ENCODE measurements around the gene PRG2.

Gene PRG2, protein sequence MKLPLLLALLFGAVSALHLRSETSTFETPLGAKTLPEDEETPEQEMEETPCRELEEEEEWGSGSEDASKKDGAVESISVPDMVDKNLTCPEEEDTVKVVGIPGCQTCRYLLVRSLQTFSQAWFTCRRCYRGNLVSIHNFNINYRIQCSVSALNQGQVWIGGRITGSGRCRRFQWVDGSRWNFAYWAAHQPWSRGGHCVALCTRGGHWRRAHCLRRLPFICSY

DNA sequence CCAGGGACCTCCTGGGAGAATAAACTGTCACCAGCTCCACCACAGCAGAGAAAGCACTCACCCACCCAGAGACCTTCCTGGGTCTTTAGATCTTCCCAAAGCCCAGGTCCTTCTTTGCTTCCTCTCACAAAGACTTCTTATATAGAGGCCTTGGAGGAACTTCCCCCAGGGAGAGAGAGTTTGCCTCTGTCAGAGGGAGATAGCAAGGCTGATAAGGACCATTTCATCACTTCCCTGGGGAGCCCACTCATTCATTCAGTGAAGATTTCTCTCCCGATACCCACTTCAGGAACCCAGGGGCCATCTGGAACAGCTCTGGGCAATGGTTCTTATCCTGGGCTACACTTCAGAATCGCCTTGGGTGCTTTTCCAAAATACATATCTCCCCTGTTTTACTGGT, at the start of gene PRG2:
PRG2 (minus strand) TSS at position 116 of the 400 bp plus-strand sequence. CDS start 706 bp downstream, outside the sequence.
- no peak for DNase-seq

DNA sequence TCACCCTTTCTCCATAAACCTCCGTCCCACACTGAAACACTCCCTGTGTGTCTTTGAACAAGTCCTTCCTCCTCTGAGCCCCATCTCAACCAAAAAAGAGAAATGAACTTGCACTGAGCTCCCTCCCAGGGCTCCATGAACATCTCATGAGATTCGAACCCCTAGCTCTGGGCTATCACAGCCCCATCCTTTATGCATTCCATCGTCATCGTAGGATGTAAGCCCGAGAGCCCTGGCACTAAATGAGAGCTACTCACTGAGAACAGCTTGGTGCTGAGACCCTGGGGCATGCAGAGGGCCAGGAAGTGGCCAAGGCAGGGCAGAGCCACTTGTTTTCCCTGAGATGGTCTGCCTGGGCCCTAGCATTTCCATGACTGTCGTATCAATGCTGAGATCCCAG, 49.3 kb upstream of the PRG2 start:
- no peak for DNase-seq

DNA sequence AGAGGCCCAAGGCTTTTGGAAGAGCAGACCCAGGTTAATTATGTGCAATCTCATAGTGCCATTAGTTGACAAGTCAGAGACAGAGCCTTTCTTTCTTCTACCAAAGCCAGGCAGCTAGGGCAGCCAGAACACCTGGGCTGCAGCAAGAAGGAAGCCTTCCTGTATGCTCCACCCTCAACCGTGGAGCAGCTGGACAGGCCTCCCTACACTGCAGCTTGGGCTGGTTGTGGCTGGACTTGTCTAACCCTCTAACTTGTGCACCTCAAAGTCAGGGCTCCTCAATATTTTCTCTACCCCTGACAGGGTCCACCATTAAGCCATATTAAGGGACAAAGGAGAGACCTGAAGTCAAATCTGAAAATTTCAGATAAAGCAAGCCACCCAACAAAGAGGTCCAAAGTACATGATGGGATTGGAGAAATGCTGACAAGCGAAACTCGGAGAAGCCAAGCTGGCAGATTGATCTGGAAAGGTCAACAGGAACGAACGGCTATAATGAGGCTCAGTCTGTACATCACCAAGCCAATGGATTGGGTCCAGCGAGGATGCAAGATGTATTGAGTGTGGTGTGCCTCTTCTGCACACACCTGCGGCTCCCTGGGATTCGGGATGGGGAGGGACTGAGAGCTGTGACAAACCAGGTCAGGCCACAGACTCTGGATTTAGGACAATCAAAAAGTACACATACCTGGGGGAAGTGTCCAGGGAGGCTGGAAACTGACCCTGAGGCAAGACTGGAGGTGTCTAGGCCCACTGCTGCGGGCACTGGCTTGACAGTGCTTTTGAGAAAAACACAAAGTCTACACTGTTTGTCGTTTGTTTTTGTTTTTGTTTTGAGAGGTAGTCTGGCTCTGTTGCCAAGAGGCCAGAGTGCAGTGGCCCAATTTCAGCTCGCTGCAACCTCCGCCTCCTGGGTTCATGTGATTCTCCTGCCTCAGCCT, 48.2 kb upstream of the PRG2 start:
- DNase-seq = no peak

DNA sequence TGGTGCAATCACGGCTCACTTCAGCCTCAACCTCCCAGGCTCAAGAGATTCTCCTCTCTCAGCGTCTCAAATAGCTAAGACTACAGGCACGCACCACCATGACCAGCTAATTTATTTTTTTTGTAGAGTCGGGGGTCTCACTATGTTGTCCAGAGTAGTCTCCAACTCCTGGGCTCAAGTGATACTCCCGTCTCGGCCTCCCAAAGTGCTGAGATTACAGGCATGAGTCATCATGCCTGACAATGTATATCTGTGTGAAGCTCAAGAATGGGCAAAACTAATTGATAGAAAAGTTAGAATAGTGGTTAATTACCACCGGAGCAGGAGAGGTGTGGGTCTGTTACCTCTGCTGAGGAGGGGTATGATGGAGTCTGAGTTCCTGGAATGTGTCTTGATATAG, 45.6 kb upstream of the PRG2 start:
- no peak for DNase-seq

DNA sequence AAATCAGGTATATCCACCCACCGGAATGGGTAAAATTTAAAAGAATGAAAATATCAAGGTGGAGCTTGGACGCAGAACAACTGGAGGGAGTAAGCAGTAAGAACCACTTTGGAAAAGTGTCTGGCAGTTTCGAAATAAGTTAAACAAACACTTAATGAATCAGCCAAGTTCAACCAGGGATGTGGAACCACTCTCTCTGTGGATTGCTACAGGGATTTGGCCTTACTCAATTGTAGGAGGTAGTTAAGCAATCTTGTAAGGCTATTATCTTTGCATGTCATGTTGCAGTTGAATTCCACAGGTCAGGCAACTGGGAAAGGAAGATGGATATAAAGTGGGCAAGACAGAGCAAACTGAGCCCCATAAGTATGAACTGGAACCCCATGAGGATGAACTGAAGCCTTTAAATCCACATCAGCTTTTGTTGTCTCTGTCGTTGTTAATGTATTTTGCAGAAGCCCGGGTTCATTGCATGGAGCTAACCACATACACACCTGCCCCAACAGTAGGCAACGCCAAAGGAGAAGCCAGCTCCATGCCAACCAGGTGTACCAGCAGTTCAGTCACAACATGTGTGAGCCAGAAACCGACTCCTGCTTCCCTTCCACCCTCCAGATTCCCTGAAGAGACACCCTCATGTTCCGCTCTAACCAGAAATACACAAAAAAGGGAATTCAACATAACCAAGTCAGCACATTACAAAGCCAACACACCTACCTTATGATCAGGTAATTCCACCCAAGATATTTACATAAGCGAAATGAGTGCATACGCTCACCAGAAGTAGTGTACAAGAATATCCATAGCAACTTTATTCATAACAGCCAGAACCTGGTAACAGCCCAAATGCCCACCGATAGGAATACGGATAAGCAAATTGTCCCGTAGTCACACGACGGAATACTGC, 44.4 kb upstream of the PRG2 start:
- DNase-seq = no peak

DNA sequence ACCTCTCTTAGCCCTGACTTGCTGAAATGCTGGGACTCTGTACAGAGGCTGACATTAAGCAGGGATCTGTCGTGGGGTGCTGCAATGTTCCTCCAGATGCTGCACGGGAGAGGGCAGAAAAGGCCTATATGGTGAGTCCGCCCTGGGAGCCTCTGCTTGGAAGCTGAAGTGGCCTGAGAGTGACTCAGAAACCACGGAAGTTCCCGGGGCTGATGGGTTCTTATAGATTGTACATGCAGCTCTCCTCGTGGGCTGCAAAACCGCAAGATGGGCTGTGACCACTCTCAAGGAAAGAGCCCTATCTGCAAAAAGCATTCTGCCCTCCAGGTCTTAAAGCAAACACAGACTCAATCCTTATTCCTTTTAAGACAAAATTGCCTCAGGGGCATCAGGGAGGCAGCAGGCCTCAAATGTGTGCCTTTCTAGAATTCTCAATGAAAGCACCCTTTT, 42.3 kb upstream of the PRG2 start:
- DNase-seq = no peak

DNA sequence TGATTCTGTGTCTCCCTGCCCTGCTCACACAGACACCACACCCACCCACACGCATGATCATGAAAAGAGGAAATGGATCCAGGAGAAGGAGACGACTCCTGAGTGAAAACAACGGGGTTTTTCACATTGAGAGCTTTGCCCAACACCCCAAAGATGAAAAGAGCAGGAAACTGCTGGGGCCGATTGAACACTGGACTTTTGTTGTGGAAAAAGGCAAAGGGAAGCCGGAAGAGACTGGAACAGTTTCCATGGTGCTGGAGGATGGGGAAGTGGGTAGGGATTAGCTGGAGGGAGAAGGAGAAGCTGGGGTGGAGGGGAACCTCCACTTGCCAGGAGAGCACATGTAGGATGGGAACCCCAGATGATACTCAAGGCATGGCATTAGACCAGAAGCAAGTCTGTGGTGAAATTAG, 41.7 kb upstream of the PRG2 start:
- no peak for DNase-seq

DNA sequence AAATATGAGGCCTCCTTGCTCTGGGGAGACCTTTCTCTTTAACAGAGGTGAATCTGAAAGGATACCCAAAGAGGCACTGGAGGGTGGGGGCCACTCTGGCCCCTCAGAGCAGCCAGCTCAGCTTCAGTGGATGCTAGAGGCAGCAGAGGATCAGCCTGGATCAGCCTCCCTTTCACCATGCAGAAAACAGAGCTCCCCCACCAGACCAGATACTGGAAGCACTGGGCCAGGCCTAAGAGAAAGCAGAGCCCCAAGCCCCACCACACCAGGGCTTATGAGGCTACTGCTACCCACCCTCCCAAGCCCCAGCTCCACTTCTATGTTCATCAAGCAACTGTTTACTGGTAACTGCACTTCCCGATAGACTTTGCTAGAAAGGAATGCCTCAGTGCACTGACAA, 40.5 kb upstream of the PRG2 start:
- DNase-seq = no peak

DNA sequence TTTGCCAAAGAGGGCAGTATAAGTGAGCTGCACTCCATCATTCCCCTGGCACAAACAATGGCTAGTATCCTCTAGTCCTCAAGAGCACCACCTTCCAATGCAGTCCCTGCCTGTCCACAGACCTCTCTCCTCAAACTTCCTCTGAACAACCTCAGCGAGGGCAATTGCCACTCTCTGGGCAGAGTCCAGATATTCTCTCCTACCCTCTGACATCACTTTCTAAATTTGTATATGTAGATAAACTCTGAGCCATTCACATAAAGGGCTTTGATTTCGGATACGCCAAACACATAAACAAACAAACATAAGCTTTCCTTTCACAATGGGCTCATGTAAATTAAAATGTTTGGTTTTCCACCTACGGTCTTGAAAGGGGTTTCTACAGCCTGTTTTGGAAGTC, 39.5 kb upstream of the PRG2 start:
- DNase-seq = peak; percentile 28

DNA sequence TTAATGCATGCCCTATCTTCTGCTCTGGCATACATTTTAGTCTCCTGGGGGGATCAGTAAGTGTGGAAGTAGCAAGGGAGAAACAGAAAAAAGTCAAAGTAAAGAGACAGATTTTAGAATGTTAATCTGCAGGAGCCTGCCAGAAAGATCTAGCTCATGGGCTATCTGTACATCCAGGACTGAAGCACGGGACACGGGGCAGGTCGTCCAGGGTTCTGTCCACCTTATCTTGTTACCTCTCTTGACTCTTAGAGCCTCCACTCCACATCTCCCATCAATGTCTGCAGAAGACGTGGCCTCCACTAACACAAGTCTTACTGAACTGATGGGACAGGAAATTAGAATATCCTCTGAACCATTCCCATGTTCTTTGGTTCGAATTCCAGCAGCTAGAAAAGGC, 38.2 kb upstream of the PRG2 start:
- no peak for DNase-seq

DNA sequence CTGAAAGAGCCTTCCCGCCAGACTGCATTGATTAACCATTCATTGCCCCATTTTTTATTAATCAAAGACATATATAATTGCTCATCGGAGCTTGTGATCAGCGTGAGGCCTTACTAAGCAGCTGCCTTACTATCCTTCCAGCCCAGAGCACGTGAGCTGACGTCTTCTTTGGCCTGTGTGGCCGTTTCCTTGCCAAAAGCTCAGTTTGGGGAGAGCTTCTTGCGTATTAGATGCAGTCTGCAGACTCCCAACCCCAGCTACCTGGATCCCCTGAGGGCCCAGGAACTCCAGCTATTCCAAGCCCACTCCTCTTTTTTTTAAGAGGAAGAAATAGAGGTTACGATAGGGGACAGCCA, 37.3 kb upstream of the PRG2 start:
- no peak for DNase-seq

DNA sequence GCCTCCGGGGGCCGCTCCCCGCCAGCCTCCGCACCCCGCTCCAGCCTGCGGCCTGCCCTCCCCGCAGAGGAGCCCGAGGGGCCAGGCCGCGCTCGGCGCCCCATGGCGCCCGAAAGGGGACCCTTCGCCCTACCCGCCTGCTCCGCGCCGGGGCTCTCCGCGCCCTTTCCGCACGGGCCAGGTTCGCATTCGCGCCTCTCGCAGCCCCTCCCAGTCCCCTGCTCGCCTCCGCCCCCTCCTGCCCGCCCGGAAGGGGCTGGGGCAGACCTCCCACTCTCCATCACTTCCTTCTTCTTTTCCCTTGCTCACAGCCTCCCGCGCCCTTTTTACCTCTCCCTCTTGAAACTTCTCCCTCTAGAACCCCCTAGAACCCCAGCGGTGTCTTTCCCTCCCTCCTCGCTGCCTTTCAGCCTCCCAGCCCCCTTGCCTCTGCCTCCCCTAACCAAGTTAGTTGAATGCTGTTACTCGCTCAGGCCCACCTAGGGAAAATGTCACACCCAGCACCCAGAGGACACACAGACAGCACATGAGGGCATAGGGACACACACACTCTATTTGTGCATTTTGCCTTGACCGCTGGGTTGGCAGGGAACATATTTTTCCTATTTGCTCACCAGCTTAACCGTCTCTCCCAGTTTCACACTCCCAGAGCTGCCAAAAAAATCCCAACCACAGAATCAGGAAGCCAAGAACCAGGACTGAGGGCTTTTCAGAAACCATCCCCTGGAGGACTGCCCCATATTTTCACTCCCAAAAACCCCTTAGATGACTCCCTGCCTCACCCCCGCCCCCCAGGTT, 36.7 kb upstream of the PRG2 start, which contains the start of gene SLC43A3:
SLC43A3 (minus strand) TSS at position 193 of the 798 bp plus-strand sequence. CDS start 949 bp downstream, outside the sequence.
- peak; percentile 86 for DNase-seq

DNA sequence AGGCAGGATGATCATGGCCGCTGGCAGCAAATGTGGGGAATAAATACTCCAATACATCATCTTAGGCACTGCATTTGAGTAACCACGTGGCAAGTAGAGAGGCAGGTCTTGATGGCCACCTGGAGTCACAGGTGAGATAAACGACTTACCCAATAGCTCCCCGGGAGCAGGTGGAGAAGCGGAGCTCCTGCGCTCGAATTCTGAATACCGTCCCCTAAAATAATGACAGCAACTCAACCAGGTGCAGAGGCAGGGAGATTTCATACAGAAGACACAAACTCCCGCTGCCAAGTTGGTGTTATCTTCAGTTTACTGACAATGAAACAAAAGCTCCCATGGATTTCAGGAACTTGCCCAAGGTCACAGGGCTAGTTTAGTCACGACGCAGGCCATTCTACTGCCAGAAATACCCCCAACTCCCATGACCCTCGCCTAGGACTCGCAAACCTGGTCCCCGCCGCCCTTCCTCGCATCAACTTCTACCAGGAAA, 36.0 kb upstream of the PRG2 start:
- DNase-seq = peak; percentile 64

DNA sequence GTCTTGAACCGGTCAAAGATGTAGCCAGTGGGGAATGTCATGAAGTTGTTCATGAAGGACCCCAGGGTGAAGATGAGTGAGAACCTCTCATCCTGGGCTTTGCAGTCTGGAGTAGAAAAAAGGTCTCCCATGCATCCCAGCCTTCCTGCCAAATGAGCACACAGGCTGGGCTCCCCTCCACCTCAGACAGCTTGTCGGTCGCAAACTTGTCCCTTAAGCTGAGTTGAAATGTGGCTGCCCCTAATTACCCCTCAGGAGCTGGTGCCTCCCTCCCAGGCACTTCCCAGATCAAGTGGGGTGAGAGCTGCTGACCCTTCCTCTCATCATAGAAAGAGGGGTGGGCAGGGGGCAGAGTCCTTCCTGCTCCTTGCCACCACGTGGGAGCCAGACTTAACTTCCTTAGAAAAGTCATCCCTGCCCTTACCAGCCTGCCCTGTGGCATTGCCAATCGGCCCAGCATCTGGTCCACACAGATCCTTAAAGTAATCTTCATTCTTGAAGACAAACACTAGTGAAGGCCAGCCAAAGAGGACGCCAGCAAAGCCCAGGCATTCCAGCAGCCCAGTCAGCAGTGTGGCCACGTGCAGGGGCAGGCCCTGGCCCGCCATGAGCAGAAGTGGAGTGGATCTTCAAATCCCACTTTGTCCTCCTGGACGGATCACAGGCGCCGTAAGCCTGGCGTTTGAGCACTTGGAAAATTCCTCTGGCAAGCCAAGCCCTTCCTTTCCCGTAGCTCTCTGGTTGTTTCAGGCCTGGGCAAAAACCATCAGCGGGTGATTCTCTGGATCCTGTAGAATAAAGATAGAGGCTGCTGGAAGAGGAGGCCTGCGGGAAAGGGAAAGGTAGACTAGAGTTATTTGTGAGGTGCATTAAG, 35.4 kb upstream of the PRG2 start:
- no peak for DNase-seq

DNA sequence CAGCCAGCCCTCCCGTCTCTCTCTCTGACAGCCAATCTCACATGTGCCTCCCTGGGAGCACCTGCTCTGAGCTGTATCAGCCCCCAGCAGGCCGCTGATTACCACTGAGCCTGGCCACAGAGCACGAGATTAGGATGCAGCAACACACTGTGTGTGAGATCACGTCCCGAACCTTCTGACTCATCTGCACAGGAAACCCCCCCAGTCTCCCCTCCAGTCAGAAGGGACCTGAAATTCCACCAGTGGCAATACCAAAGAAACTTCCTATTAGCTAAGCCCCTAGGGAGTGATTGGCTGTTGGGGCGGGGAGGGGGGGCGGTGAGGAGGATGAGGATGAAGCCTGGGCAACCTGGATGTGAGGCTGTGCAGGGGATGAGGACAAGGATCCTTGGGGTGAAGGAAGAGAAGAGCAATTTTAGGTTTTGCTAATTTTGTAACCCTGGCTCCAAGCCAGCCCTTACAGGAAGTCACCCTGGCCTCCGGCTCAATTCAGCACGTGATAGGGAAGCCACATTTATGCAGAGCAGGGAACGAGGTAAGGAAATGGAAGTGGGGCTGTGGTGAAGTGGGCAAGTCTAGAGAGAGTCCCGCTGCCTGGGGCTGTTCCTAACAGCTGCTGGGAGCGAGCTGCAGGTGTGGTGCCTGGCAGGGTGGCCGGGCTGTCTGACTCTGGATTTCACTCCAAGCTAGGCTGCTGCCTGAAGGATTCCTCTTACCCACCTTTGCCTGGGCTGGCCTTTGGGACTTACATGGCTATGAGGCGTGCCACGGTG, 34.5 kb upstream of the PRG2 start:
- DNase-seq = peak; percentile 64

DNA sequence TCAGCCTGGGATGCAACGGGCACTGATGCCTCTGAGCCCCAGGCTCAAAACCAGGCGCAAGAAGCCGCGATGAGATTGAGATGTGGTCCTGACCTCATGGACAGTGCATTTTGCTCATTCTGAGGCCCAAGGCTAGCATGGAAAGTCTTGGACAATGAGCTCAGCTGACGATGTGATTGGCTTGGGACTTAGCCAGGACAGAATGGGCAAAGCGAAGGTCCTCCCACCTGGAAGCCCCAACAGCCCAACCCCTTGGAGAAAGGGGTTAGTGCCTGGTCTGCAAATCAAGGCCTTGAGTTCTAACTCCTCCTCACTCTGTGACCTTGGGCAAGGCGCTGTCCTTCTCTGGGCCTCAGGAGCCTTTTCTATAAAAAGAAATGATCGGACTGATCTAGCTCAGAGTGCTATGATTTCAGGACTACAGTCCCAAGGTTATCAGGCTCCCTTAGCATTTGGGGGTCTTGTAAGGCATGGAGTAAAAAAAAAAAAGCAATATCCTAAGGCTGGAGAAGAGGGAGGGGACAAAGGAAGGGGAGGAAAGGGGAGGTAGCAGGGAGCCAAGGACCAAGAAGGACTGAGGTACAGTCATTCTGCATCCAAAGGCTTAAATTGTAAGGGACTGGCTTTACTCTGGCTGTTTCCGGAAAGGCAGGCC, 33.8 kb upstream of the PRG2 start:
- DNase-seq = no peak

DNA sequence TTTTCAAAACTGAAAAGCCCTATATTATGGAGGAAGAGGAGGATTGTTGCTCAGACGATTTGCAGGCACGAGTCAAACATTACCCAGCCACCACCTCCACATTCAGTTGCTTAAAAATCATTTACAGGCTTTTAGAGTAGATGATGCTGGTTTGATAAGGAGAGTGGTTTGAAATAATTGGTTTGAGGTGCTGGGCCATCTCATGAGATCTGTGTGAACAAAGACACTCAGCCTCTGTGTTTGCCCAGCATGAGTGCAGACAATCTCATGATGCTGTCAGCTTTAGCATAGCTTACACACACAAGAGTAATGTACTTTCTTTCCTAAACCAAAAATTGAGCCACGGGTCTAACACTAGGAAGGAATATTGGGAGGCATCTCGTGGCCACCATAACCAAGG, 32.2 kb upstream of the PRG2 start:
- no peak for DNase-seq

DNA sequence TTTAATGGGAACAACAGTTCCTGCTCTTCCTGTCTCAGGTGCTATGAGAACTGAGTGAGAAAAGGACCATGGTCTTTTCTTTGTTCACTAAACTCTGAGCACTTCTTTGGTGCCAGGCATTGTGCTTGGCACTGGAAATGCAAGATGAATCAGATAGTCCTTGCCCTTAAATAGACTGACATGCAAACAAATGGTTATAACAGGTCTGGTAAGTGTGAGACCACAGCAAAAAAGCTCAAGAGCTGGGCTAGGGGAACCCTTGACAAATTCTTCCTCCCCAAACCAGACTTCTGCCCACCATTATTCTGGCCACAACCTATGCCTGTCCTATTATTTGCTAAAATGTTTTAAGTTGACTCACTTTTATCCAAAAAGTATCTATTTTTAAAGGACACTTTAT, 31.4 kb upstream of the PRG2 start:
- DNase-seq = no peak

DNA sequence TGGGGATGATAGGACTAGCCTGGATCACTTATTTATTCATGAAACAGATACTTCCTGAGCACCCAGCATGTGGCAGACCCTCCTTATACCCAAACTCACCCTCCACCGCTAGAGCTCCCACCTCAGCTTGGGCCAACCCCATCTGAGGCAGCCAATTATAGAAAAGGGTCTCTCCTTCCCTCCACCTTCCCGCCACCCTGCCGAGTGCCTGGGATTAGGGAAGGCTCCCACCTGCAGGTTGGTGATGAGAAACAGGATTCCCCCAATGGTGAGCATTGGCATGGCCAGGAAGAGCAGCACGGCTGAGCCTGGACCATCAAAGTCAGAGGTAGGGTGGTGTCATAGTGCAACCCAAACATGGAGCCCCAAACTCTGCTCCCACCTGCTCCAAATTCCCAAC, 30.6 kb upstream of the PRG2 start:
- no peak for DNase-seq

DNA sequence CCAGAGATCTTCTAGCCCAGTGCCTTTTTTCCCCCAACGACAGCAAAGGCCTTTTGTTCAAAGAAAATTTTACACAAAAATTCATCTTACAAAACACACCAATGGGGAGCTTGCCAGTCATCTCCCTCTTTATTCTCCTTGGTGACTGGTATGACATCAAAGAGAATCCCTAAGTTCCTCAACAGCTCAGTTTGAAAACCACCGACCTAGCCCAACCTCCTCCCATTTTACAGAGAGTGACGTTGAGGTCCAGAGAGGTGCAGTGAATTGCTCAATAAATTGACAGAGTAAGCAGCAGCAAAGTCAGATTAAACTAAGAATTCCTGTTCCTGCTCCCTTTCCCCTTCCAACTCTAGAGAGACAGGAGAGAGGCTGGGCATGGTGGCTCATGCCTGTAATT, 28.7 kb upstream of the PRG2 start:
- DNase-seq = no peak
